Left lobe of liver (tissue), 2 donors: ENCODE measurements around the gene SLC5A10. TPM values are rescaled to one million over a fixed set of nuclear protein-coding genes. Genes with fewer than 3 reads are reported as not detected.

Experiments
- ATAC-seq: fragments of 200-7000 bp; cut with Tn5 transposase; one replicate; pipeline ENCODE4 v1.9.1; 2020; ENCODE audit warnings: mild to moderate bottlenecking, moderate library complexity
- DNase-seq: peaks from one replicate; pipeline ENCODE4 v3.0.0-alpha.2; 2020; ENCODE audit warnings: low spot score
- total RNA-seq: library from RNA; stranded (reverse); gene quantifications from one replicate; pipeline ENCODE4 v1.2.1, GENCODE V29; 2021
- donor health status: DM: no; HTN: no; CAD: no; lungs with moderate emphysema.
- donor health status: DM: no; HTN: yes; CAD: no.

Gene SLC5A10
- total RNA-seq, 1 donor from 2014 or later = not detected

DNA sequence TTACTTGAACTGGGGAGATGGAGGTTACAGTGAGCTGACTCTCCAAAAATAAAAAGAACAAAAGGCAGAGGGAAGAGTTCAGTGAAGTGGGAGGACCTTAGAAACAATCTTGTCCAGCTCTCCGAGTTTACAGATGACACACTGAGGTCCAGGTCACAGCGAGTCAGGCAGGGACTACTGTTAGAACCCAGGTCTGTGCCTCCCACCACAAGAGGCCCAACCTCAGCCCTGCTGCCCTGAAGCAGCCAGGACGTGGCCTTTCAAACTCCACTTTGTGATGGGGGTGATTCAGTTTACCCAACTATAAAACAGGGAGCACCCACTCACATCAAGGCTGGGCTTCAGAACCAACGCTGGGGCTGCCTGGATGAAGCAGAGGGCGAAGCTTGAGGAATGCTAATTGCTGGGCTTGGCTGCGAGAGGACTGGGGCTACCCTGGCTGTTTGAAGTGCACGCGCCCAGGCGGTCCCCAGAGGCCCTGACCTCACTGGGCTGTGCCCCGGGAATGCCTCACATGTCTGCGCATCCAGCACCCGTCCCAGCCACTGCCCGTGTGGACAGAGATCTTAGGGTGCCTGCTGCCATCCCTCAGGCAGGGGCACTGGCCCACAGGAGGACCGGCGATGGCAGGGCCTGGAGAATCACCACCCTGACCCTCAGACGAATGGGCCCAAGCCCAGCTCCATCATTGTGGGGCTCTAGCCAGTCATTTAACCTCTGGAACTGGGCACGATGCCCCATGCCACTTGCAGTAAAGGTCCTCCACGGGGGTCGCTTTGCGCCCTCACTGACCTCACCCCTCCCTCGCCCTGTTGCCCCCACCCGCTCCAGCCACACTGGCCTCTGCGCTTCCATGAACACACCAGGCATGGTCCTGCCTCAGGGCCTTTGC is 11.4 kb downstream of the SLC5A10 start:
- ATAC-seq (no peak), DNase-seq (no peak)

DNA sequence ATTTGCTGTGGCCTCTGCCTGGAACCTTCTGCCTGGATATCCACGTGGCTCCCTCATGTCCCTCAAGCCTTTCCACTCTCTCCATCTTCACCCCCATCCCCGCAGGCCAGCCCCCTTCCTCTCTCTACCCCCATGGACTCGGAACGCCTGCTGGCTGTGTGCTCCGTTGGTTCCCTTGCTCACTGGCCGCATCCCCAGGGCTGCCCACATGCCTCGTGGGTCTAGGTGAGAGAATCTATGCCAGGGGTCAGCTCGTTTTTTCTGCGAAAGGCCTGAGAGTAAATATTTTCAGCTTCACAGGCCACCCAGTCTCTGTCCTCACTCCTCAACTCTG is 12.0 kb downstream of the SLC5A10 start:
- no peak for DNase-seq
- no peak for ATAC-seq

DNA sequence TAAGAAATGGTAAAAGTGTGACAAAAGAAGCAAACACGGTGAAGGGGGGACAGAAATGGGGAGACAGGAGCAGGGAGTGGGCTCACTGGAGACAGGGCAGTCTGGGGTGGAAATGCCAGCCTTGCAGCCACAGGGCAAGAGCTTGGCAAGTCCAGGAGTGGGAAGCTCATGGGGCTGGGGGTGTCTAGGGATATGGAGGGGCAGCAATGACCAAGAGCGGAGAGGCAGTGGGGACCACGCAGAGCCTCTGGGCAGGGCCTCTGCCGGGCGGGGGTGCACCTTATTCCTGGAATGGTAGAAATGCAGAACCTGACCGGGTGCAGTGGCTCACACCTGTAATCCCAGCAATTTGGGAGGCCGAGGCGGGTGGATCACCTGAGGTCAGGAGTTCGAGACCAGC is 12.6 kb downstream of the SLC5A10 start:
- no peak for DNase-seq
- no peak for ATAC-seq

DNA sequence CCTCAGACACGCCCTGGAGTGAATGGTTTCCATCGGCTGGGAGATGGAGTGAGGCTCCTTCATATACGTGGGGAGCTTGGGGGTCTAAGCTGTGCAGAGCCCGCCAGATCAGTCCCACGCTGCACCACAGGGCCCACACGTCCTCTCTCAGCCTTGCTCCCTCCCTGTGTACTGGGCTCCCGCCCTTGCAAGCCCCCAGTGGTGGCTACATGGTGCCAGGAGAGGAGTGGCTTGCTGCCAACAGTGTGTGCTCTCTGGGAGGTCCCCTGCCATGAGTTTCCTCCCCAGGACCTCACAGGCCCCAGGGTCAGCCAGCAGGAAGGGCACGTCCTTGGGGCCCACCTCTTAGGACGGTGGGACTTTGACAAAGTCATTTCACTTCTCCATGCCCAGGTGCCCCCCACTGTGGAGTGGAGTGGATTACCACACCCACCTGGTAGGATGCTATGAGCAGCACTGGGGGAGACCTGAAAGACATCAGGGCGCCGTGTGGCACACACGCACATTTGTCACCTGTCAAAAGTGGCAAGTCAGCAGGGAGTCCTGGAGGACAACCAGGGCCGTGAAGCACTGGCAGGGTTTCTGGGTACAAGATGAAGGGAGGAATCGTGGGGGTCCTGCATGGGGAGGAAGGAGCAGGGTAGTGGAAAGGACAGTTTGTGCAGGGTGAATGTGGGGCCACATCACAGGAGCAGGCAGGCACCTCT is 13.7 kb downstream of the SLC5A10 start:
- ATAC-seq = no peak

DNA sequence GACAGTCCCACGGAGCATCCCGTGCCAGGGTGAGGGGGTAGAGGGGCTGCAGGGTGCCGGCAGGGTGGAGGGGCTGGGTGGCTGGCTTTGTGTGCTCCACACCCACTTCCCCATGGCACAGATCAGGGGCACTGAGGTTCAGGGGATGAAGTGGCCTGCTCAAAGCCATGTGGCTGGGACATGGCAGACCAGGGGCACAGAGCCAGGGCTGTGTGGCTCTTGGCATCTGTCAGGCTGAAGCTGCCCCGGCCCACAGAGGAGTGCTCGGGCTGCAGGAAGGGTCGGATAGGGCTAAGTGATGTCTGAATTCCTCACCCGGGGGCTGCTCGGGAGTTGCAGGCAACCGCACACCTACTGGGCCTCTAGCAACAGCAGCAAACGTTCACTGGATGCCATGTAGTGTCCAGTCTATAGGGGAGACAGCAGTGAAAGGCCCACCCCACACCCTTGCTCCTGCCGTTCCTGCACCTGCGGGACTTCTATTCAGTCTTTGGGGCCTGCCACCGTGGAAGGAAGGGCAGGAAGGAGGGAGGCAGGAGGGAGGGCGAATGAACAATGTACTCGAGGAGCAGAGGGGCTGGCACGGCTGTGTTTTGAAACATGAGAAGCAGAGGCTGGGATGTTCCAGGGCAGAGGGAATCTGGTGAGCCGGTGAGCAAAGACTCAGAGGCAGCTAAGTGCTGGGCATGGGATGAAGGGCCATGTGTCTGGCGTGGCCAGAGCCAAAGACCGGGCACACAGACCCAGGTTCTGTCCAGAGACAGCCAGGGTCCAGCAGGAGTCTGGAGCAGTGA is 15.1 kb downstream of the SLC5A10 start:
- ATAC-seq = peak; percentile 73
- DNase-seq = no peak

More for the DNA sequence above, 13.7 kb downstream of the SLC5A10 start:
- no peak for DNase-seq

DNA sequence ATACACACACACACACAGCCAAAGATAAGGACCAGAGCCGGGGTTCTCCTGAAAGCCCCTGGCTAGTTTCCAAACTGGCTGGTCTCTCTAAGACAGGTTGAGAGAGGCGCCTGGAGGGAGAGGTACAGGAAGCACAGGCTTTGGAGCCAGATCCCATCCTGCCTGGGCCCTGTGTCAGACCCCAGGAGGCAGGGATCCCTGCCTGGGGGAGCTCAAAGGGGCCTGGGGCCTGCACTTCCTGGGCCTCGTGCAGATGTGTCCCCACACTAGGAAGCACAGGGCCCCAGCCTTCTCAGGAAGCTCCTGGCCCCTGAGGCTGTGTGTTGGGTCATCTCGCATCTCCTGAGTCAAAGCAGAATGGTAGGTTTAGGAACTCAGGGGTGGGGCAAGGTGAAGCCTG is 16.0 kb downstream of the SLC5A10 start:
- no peak for ATAC-seq
- DNase-seq = no peak

DNA sequence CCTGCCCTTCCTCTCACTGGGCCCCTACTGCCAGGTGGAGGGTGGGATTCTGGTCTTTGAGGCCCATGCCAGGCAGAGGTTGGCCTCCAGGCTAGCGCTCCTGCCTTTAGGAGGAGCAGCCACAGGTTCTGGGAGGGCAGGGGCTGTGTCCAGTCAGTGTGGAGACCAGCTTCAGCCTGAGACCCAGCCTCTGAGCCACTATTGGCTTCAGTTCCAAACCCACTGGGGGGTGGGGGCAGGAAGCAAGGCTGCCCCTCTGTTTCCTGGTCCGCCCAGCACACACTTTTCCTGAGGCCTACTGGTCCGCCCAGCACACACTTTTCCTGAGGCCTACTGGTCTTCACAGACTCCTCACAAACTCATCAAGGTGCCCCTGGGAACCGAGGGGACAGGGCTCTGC is 16.4 kb downstream of the SLC5A10 start:
- no peak for ATAC-seq
- DNase-seq = no peak

DNA sequence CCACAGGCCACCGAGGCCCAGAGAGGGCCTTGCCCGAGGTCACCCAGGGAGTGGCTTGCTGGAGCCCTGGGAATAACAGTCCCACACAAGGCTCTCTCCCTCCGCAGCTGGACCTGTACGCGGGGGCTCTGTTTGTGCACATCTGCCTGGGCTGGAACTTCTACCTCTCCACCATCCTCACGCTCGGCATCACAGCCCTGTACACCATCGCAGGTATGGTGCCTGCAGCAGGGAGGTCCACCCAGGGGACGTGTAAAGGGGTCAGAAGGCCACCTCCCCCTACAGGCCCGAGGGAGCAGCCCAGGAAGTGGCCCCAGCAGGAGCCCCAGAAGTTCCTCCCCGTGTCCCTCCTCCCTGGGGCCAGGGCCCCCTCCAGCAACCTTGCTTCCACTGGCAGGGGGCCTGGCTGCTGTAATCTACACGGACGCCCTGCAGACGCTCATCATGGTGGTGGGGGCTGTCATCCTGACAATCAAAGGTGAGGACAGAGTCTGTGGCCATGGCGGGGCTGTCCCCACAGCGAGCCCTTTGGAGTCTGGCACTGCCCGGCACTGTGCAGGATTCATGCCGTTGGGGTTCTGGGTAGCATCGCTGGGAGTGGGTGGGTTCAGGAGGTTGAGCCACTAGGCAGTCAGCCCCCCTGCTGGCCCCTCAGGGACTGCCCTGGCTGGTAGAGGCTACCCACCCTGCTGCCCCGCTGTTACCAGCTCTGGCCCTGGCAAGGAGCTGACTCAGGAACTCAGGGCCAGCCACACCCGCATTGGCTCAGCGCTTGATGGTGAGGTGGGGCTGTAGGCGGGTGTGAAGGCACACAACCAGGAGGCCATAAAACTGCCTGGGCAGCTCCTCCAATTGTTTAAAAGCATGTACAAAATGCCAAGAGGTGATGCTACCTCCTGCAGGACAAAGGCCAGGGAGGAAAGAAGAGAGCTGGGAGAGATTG is 17.3 kb downstream of the SLC5A10 start:
- DNase-seq (no peak), ATAC-seq (no peak)

DNA sequence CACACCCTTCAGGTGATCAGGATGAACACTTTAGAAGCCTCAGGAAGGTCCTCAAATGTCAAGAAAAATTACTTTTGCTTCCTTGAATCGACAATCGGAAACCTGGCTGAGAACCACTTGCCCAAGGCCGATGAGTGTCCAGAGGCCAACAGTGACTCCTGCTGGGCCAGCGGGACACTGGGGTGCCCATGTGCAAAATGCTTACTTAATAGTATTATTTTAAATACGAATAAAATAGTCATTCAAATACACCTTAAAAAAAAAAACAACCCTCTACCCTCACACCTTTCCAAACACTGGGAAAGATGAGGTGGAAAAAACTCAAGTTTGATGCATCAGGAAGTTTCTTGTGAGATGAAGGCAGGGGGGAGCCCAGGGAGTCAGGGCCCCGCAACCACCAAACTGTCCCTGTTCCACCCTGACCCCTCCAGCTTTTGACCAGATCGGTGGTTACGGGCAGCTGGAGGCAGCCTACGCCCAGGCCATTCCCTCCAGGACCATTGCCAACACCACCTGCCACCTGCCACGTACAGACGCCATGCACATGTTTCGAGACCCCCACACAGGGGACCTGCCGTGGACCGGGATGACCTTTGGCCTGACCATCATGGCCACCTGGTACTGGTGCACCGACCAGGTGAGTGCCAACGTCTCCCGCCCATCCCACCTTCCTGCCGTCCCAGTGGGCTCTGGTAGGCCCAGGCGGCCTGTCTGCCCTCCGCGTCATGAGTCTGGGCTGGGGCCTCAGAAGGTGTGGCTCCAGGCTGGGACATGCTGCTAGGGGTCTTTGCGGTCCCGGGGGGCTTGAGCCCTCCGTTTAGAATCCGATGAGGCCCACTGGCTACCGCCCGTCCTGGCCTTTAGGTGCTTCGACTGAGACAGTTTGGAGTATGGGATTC is 18.9 kb downstream of the SLC5A10 start:
- DNase-seq = no peak
- no peak for ATAC-seq

DNA sequence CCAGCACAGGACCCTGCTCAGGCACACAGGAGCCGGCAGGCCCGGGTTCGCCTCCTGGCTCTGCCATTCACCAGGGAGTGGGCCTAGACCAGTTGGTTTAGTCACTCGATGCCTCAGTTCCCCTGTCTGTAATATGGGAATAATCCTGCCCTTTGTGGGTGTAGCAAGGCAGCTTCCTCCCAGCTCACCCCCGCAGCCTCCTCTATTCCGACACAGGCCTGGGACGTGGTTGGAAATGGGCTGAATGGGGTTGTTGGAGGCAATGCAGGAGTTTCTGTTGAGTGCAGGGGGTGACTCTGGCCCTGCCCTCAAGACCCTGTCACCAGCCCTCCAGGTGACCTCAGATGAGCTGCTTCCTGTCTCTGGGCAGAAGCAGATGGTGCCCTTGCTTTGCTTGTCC is 19.8 kb downstream of the SLC5A10 start:
- ATAC-seq (no peak), DNase-seq (no peak)

DNA sequence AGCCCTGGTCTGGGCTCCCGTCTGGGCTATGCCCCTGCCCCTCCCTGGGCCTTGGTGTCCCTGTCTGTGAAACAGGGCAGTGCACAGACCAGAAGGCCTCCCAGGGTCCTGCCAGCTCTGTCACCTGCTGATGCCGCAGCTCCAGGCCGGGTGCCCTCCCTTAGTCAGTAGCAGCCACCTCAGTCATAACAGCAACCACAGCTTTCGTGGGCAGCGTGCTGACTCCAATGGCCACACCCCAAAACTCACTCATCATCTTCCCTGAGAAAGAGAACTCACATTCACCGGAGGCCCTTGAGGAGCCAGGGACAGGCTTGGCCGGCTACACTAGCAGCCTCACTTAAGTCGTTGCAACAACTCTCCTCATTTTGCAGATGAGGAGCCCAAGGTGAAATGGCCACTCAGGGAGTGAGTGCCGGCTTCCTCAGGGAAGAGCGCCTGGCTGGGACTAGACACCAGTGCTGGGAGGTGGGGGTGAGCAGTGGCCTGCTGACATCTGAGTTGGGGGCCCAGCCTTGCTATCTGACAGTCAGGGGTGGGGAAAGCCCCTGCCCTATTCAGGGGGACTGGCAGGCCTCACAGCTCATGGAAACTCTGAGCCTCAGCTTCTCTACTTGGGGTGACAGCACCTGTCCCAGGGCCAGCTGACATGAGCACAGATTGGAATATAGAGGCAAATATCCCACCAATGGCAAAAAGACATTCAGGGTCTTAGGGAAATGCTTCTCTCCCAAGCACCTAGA is 22.6 kb downstream of the SLC5A10 start:
- no peak for ATAC-seq
- no peak for DNase-seq

DNA sequence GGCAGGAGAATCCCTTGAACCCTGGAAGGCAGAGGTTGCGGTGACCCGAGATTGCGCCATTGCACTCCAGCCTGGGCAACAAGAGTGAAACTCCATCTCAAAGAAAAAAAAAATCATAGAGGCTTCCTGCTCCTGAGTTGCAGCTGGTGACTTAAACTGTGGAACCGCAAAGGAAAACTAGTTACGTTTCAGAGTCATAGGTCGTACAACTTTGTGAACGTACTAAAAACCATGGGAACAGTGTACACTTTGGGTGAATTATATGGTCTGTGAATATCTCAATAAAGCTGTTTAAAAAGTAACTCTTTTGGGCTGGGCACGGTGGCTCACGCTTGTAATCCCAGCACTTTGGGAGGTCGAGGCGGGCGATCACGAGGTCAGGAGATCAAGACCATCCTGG is 23.6 kb downstream of the SLC5A10 start:
- ATAC-seq = no peak
- no peak for DNase-seq

DNA sequence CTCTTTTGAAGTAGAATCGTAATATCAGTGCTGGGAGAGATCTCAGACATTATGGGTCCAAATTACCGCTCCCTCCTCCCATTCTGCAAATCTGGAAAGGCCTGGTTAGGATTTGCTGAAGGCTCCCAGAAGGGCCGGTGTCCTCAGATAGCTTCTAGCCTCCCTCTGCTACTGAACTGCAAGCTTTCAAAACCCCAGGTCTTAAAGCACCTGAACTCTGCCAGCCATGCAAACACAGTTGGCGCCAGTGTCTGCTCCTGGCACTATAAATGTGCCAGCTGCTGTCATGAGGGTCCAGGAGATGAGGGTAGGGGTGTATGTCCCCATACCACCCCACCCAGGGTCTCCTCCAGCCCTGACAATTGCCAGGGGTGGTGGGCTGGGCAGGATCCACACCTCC is 24.2 kb downstream of the SLC5A10 start:
- ATAC-seq = peak; percentile 78
- no peak for DNase-seq

DNA sequence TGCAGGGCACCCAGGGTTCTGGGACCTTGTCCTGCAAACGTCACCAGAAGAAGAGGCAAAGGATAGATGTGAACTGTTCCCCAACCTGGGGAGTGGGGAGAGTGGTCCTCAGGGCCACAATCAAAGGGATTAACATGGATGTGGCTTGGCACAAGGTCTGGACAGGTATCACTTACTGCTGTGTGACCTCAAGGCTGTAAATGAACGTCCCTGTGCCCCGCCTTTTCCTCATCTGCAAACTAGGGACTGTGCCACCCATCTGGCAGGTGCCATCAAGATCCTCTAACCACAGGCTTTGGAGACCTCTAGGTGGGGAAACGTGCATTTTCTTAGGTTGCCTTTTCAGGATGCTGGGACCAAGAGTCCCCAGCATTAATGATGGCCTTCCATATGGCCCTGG is 25.1 kb downstream of the SLC5A10 start:
- DNase-seq = no peak
- ATAC-seq = no peak

DNA sequence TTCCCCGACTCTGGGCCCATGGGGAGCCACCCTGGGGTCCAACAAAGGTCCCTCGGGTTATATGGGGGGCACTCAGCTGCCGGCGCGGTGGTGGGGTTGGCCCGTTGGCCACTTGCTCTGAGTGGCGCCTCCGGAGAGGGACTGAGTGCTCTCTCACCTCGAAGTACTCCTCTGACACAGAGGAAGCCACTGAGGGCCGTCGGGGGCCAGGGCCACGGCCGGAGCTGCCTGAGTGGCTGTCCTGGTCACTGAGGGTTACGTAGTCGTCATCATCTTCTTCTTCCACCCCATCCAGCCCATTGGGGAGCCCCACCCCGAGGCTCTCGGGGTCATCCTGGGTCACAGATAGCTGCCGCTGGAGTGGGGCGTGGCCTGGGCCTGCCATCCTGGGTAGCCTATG is 25.7 kb downstream of the SLC5A10 start:
- no peak for ATAC-seq
- no peak for DNase-seq

DNA sequence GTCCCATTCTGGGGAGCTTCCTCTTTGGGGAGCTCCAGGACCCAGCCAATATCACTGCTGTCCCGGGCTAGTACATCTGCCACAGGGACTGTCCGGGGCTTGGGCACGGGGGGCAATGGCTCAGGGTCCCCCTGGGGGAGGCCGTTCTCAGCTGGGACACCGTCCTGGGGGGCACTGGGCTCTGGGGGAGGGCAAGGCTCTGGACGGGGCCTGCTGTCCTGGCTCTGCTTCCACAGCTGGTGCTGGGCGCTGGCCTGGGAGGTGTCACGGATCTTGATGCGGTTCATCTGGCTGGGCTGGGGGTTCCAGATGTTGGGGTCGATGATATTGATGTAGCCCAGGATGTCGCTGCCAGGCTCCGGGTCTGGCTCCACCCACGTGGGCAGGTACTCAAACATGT is 26.1 kb downstream of the SLC5A10 start:
- DNase-seq (no peak), ATAC-seq (no peak)

DNA sequence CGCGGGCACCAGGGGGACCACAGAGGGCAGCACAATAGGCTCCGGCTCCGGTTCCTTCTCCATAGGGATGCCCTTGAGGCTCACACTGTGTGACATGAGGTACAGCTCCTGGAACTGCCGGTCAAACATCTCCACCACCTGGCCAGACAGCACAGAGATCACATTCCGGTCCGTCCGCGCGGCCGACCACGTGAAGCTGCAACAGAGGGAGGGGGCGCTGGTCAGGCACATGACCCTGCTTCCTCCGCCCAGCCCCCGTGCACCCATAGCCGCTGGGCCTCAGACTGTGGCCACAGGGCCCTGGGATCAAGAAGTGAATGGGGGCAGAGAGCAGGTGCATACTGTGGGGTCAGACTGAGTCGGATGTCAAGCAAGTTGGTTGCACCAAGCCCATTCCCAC is 26.7 kb downstream of the SLC5A10 start:
- DNase-seq = no peak
- no peak for ATAC-seq

DNA sequence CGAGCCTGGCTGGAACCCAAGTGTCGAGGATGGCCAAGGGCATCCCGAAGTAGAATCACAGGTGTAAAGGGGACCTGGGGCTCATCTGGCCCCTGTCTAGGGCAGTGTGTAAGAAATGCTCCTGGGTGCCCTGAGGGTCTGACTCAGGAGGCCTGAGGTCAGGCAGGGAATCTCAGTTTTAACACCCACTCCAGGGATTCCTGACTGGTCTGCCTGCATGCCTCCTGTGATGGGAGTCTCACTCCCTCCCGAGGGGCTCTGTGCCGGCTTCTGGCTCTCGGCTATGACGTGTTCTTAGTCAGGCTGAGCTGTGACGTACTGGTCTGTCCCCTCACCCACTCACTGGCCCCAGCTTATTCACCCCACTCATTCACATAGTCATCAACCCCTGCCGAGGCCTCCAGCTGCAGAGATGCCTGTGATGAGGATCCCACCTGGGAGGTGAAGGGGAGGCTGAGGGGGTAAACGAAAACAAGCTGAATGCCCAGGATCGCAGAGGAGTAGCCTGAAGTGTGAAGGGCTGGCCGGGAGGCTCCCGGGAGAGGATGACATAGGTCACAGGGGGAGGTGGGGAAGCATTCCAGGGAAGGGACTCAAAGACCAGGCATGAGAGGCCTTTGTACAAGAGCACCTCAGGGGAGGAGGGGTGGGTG is 28.8 kb downstream of the SLC5A10 start:
- ATAC-seq = no peak
- no peak for DNase-seq

DNA sequence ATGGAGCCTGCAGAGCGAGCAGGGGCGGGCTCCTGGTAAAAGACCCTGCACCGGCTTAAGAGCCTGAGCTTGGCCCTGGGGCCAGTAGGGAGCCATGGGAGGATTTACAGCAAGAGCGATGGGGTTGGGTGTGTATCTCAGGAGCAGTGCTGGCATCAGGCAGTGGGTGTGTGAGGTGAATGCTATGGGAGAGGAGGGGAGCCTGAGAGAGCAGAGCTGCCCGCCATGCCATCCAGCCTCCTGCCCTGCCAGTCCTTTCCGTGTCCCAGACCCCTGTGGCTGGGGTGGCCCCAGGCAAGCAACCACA is 29.3 kb downstream of the SLC5A10 start:
- no peak for ATAC-seq
- DNase-seq = no peak
